ENCODE data around the gene GRHL1. TPM values are rescaled to one million over a fixed set of nuclear protein-coding genes. Genes with fewer than 3 reads are reported as not detected.

GRHL1 gene
- total RNA-seq: 0.37 and 0.57 TPM in 2 replicates

GRCh38 chr2:9951522-9952285 is at the start of gene GRHL1:
TSS of gene GRHL1 (plus strand) at chr2:9951693. CDS start at chr2:9951834, 141 bp downstream.

DNA sequence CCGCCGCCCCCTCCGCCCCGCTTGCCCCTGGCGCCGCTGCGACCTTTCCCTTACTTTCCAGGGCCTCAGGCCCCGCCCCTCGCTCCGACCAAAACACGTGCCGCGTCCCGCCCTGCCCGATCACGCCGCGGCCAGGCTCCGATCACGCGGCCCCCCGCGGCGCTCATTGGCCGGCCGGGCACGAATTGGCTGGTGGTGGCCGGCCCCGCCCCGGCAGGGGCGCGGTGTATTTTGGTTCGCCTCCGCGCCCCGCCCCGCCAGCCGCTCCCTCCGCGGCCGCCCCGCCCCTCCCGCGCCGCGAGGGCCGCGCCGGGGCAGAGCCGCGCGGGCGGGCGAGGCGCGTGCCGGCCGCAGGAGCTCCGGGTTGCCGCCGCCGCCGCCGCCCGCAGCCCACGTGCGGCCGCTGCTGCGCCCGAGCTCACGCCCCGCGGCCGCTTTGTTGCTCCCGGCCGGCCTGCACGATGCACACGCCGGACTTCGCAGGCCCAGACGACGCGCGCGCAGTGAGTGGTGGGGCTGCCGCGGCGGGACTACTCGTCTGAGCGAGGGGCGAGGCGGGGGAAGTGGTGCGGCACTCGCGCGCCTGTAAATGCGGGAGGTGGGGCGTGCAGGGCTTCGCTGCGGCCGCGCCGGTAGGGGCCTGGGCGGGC is 91.9 kb downstream of the GRHL1 start, which contains the start of gene KLF11:
TSS of gene KLF11 (plus strand) at position 295 of the 650 bp plus-strand sequence. CDS start at position 462, 167 bp downstream.

Other genes starting within 250 kb of the GRHL1 start
- gene TAF1B, start 108.2 kb upstream of the GRHL1 start, total RNA-seq: 18.2 and 24.7 TPM in 2 replicates
- gene KLF11, start 91.9 kb downstream of the GRHL1 start, total RNA-seq: 2.6 and 3.7 TPM in 2 replicates
- 2.0 TPM in 2 replicates for gene CYS1, start 128.7 kb downstream of the GRHL1 start, total RNA-seq
- gene RRM2, start 171.0 kb downstream of the GRHL1 start, total RNA-seq: 3.0 and 4.4 TPM in 2 replicates

All from smooth muscle cell of bladder (primary cell).